Thymus (tissue), 2 donors: ENCODE results near the gene ALG2. TPM values are rescaled to one million over a fixed set of nuclear protein-coding genes. Genes with fewer than 3 reads are reported as not detected.

Source experiments
- polyA plus RNA-seq: library from polyadenylated mRNA; stranded (reverse); fragments of 200-250 nt; gene quantifications from one replicate; pipeline ENCODE4 v1.2.3, GENCODE V29; 2013
- total RNA-seq: library from RNA; stranded (reverse); fragments of 120-200 nt; gene quantifications from one replicate; pipeline ENCODE4 v1.2.4, GENCODE V29; 2013
- donor health status: healthy.

ALG2 gene
- total and polyA plus RNA-seq, 2 donors, result 23.2 to 31.1 TPM

Other genes with a start within 250 kb of the ALG2 start
- 17.0 TPM for gene TGFBR1, start 116.8 kb downstream of the ALG2 start, total RNA-seq
- 19.4 TPM for gene TGFBR1, start 116.8 kb downstream of the ALG2 start, polyA plus RNA-seq
- 197 TPM for gene SEC61B, start 340 bp upstream of the ALG2 start, total RNA-seq
- gene SEC61B, start 340 bp upstream of the ALG2 start, polyA plus RNA-seq, result 340 TPM